Ovary (tissue), 9 donors: ENCODE results near the gene TXNRD3. TPM values are rescaled to one million over a fixed set of nuclear protein-coding genes. Genes with fewer than 3 reads are reported as not detected.

ENCODE experiments used
- DNase-seq, 5 donors: peaks; one replicate each; pipeline ENCODE4 v3.0.0-alpha.2; 2019 to 2020
- H3K27ac ChIP-seq, 2 donors: fragments of 200-600 bp; one replicate each; pipeline versions ENCODE4 v1.5.1 to v1.8.0; 2019 to 2022
- H3K27me3 ChIP-seq: fragments of 200-600 bp; one replicate; pipeline ENCODE4 v1.8.0; 2022
- H3K36me3 ChIP-seq: fragments of 200-600 bp; sonication (generic); one replicate; pipeline ENCODE4 v1.5.1; 2019
- H3K4me1 ChIP-seq: one replicate; pipeline ENCODE4 v1.8.1; 2013; ENCODE audit warnings: mild to moderate bottlenecking, moderate library complexity; ENCODE audit not compliant: insufficient read depth
- H3K4me3 ChIP-seq: fragments of 200-600 bp; sonication (generic); one replicate; pipeline ENCODE4 v1.5.1; 2017
- H3K9me3 ChIP-seq, 2 donors: fragments of 200-600 bp in 1 of 2; sonication (generic) in 1 of 2; one replicate each; pipeline versions ENCODE4 v1.5.1 to v1.8.1; 2013 to 2019; ENCODE audit warnings: mild to moderate bottlenecking in 1 of 2, moderate library complexity in 1 of 2
- EP300 ChIP-seq: sonication (generic); formaldehyde crosslinking; IDR thresholded peaks from one replicate; pipeline ENCODE4 v1.6.1; 2017; ENCODE audit warnings: antibody characterized with exemption
- POLR2A ChIP-seq: fragments of 450-650 bp; IDR thresholded peaks from one replicate; pipeline ENCODE4 v1.6.1; 2017; ENCODE audit warnings: antibody characterized with exemption, mild to moderate bottlenecking, moderate library complexity
- WGBS, 3 donors: extraction: QIAGEN DNeasy Blood & Tissue Kit in 1 of 3; methylation state at CpG; one replicate each; pipeline versions ENCODE4 v1.1.5 to v1.1.7; 2013 to 2017; 5-methylcytosine and 5-hydroxymethylcytosine counted together
- intact Hi-C, 4 donors: fragments of 100-400 bp; cut with DNase I; formaldehyde crosslinking; loops; one replicate each; pipeline versions ENCODE4 v1.11.0 to v1.15.1; 2022 to 2023
- polyA plus RNA-seq, 2 donors: library from polyadenylated mRNA; stranded (reverse); fragments of 200-250 nt in 1 of 2; fragments of 350-450 nt in 1 of 2; fragmentation: Illumina TruSeq in 1 of 2; extraction: RNeasy Lipid Tissue Mini Kit (QIAGEN cat#74804) in 1 of 2; gene quantifications; one replicate each; pipeline ENCODE4 v1.2.3, GENCODE V29; 2013 to 2014
- total RNA-seq, 7 donors: library from RNA; depleted of rRNA in 2 of 7; stranded (reverse); fragments of >200 nt in 2 of 7; fragmentation: NEBNext Ultra II Directional in 3 of 7; extraction: Animal tissue kit (Norgen Biotek cat#: 25700) in 3 of 7; gene quantifications; one replicate each; pipeline versions ENCODE4 v1.1.0 to v1.2.4, GENCODE V29; 2016 to 2023
- TF ChIP-seq, protein P1 (sequence below), 3 donors: fragments of 450-650 bp in 2 of 3; fragments of 200-600 bp in 1 of 3; IDR thresholded peaks; one replicate each; pipeline versions ENCODE4 v1.5.1 to v1.8.0; 2016 to 2022; ENCODE audit warnings: antibody characterized with exemption in 3 of 3, mild to moderate bottlenecking in 1 of 3
- donor health status: DM: no; HTN: no; CAD: no; lungs with moderate emphysema.
- donor health status: DM: no; HTN: no; CAD: no.
- donor health status: Bipolar disorder and iron deficiency.
- donor health status: DM: yes; HTN: yes; CAD: no.
- donor health status: DM: no; HTN: no; CAD: no.
- donor health status: DM: yes; HTN: yes; CAD: no.

Gene TXNRD3
- total and polyA plus RNA-seq, 9 donors, result 10.1 to 25.3 (median 19.6) TPM

DNA sequence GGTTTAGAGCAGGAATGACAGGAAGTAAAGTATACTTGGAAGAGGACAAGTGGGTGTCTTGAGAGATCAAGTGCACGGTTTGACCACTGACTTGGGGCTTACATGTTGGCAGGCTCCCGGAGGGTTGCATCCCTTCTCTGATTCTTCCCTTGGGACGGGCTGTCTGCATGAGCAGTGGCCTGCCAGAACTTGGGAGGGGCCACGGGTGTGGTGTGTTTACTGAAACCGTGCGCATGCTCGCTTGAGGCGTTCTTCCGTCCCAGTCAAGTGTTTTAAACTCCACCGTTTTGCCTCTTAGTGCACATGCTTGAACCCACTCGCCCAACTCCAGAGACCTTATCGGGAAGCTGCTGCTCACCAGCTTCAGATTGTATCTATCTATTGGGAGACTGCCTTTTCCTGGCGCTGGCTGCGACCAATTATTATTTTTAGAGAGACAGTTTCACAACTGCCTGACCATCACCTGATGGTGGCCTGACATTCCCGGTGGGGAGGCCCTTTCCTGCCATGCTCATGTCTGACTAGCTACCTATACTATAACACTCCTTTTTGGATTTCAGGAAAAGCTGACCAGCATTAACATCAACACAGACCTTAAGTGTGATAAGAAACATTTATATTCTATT, 81.3 kb downstream of the TXNRD3 start:
- no peak for TF ChIP-seq POLR2A
- TF ChIP-seq, protein P1, sequence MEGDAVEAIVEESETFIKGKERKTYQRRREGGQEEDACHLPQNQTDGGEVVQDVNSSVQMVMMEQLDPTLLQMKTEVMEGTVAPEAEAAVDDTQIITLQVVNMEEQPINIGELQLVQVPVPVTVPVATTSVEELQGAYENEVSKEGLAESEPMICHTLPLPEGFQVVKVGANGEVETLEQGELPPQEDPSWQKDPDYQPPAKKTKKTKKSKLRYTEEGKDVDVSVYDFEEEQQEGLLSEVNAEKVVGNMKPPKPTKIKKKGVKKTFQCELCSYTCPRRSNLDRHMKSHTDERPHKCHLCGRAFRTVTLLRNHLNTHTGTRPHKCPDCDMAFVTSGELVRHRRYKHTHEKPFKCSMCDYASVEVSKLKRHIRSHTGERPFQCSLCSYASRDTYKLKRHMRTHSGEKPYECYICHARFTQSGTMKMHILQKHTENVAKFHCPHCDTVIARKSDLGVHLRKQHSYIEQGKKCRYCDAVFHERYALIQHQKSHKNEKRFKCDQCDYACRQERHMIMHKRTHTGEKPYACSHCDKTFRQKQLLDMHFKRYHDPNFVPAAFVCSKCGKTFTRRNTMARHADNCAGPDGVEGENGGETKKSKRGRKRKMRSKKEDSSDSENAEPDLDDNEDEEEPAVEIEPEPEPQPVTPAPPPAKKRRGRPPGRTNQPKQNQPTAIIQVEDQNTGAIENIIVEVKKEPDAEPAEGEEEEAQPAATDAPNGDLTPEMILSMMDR (IDR thresholded peaks at IDR 0.05), result no peak
- no peak for TF ChIP-seq EP300
- no peaks in the 10 kb centered on the region for H3K4me1 ChIP-seq
- intact Hi-C loops, result no loop called here
- no peak overlapping the region for H3K4me3 ChIP-seq
- no peaks in the 10 kb centered on the region for H3K36me3 ChIP-seq
- DNase-seq, result no peak
- no peaks in the 10 kb centered on the region for H3K9me3 ChIP-seq
- H3K27ac ChIP-seq, result no peak overlapping the region
- no peaks in the 10 kb centered on the region for H3K27me3 ChIP-seq
- WGBS, 3 donors, result 84 to 88% (median 86%) methylated on average over 15 of the region's 15 CpGs

DNA sequence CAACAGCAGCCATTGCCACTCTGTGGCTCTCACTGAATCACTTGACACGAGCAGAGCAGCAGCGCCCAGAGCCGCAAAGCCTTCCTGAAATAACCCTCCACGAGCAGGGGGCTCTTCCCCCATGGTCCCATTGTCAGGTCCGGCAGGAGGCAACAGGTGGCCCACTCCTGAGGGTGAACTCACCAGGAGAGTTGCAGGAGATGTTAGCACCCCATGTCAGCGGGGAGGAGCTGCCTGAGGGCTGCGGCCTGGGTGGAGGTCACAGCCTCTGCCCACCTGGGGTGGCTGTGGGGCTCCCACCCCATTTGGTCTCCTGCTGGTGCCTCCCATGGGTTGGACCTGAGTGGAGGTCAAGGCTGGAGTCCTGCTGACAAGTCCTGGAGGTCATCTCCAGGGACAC, 83.8 kb downstream of the TXNRD3 start:
- intact Hi-C loops, result no loop called here
- DNase-seq, result no peak

DNA sequence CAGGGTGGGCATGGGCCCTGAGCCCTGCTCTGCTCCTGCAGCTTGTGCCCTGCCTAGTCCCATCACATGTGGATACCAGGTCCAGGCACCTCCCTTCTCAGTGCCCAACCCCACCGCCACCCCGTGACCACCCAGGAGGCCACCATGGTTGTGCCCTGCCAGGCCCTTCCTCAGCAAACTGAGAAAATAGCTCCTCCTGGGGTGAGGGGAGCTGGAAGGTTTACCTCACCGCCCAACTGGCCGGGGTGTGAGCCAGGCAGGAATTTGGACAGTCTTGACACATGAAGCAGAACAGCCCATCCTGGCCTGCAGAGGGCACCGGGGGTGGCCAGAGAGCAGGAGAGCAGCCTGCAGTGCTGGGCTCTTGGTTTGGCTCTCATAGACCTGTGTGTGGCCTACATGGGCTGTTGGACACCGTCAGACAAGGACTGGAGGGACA, 84.8 kb downstream of the TXNRD3 start:
- no peaks in the 10 kb centered on the region for H3K9me3 ChIP-seq
- WGBS, 3 donors, result 67 to 80% (median 71%) methylated on average over 6 of the region's 6 CpGs
- TF ChIP-seq POLR2A, result no peak
- no peak for TF ChIP-seq EP300
- TF ChIP-seq, protein P1 (IDR thresholded peaks at IDR 0.05), result no peak
- no peak for DNase-seq
- H3K27ac ChIP-seq, result no peak overlapping the region
- H3K36me3 ChIP-seq, result no peaks in the 10 kb centered on the region
- intact Hi-C loops, result no loop called here
- no peak overlapping the region for H3K4me3 ChIP-seq
- H3K4me1 ChIP-seq, result no peaks in the 10 kb centered on the region
- H3K27me3 ChIP-seq, result no peaks in the 10 kb centered on the region

More for the DNA sequence above, 83.8 kb downstream of the TXNRD3 start:
- Histone ChIP-seq H3K27ac (no peak overlapping the region), H3K4me3 (no peak overlapping the region), H3K4me1 (no peaks in the 10 kb centered on the region), H3K9me3 (no peaks in the 10 kb centered on the region), H3K27me3 (no peaks in the 10 kb centered on the region), H3K36me3 (no peaks in the 10 kb centered on the region)
- WGBS, 3 donors, result 88 to 93% (median 89%) methylated on average over 4 to 7 of the region's 7 CpGs
- TF ChIP-seq EP300 (no peak), POLR2A (no peak)
- TF ChIP-seq, protein P1 (IDR thresholded peaks at IDR 0.05), result no peak

DNA sequence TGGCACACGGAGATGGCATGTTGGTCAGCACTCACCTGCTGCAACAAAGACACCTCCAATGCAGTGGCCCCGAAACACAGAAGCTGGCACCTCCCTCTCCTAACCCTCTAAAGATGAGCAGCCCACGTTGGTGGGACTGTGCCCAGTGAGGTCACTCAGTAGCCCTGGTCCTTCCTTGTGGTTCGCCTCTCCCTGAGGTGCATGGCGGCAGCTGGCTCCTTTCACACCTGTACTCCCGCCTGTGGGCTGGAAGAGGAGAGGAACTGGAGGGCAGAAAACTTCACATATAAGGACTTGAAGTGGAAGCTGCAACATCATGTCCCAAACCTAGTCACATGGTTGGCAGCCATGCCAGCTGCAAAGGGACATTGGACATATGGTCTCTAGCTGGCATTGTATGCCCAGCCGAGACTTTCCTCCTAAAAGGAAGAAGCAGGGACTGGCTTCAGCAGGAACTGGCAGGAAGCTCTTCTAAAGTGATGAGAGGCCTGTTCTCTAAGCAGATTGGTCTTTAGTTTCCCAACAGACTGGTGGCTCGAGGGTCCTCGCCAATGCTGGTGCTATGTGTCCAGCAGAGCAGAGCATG, 85.4 kb downstream of the TXNRD3 start:
- no peak for DNase-seq
- no peak overlapping the region for H3K4me3 ChIP-seq
- H3K9me3 ChIP-seq, result no peaks in the 10 kb centered on the region
- H3K4me1 ChIP-seq, result no peaks in the 10 kb centered on the region
- 84 to 88% (median 87%) methylated on average over 9 of the region's 9 CpGs for WGBS, 3 donors
- no peak overlapping the region for H3K27ac ChIP-seq
- no peaks in the 10 kb centered on the region for H3K27me3 ChIP-seq
- TF ChIP-seq, protein P1 (IDR thresholded peaks at IDR 0.05), result no peak
- TF ChIP-seq POLR2A (no peak), EP300 (no peak)
- H3K36me3 ChIP-seq, result no peaks in the 10 kb centered on the region
- intact Hi-C loops, result no loop called here
